Hepatocyte (in vitro differentiated cells): ENCODE measurements around the gene TARBP2. TPM values are rescaled to one million over a fixed set of nuclear protein-coding genes. Genes with fewer than 3 reads are reported as not detected.

Source experiments
- DNase-seq: peaks from one replicate; pipeline ENCODE4 v3.0.0-alpha.2; 2016; ENCODE audit warnings: low spot score
- H2AFZ ChIP-seq: fragments of 200-600 bp; sonication (generic); 2 replicates; pipeline ENCODE4 v1.6.0; 2016; ENCODE audit warnings: antibody characterized with exemption, mild to moderate bottlenecking
- H3K27ac ChIP-seq: fragments of 200-600 bp; sonication (generic); 2 replicates; pipeline ENCODE4 v1.5.1; 2016; ENCODE audit warnings: mild to moderate bottlenecking
- H3K27me3 ChIP-seq: fragments of 200-600 bp; sonication (generic); 2 replicates; pipeline ENCODE4 v1.6.1; 2016
- H3K36me3 ChIP-seq: fragments of 200-600 bp; sonication (generic); replicated peaks from 2 replicates; pipeline ENCODE4 v1.5.1; 2016; ENCODE audit warnings: low read depth; ENCODE audit not compliant: insufficient read depth
- H3K4me1 ChIP-seq: fragments of 200-600 bp; sonication (generic); 2 replicates; pipeline ENCODE4 v1.5.1; 2016; ENCODE audit warnings: mild to moderate bottlenecking, moderate library complexity; ENCODE audit not compliant: insufficient read depth
- H3K4me2 ChIP-seq: fragments of 200-600 bp; sonication (generic); 2 replicates; pipeline ENCODE4 v1.6.0; 2016
- H3K4me3 ChIP-seq: fragments of 200-600 bp; sonication (generic); 2 replicates; pipeline ENCODE4 v1.5.1; 2016; ENCODE audit warnings: mild to moderate bottlenecking
- H3K79me2 ChIP-seq: fragments of 200-600 bp; sonication (generic); 2 replicates; pipeline ENCODE4 v1.6.0; 2017; ENCODE audit warnings: mild to moderate bottlenecking
- H3K9me2 ChIP-seq: fragments of 200-600 bp; sonication (generic); replicated peaks from 2 replicates; pipeline ENCODE4 v1.6.0; 2017; ENCODE audit warnings: mild to moderate bottlenecking; ENCODE audit not compliant: insufficient read depth
- H3K9me3 ChIP-seq: fragments of 200-600 bp; sonication (generic); 2 replicates; pipeline ENCODE4 v1.5.1; 2016; ENCODE audit warnings: low read depth, mild to moderate bottlenecking
- H4K20me1 ChIP-seq: fragments of 200-600 bp; sonication (generic); 2 replicates; pipeline ENCODE4 v1.6.0; 2016; ENCODE audit warnings: mild to moderate bottlenecking; ENCODE audit not compliant: insufficient read depth, poor library complexity, severe bottlenecking
- CTCF ChIP-seq: fragments of 200-600 bp; sonication (generic); IDR thresholded peaks from 2 replicates; pipeline ENCODE4 v1.5.1; 2016; ENCODE audit warnings: antibody characterized with exemption, mild to moderate bottlenecking; ENCODE audit not compliant: poor library complexity
- EZH2 ChIP-seq: fragments of 200-600 bp; sonication (generic); IDR thresholded peaks from 2 replicates; pipeline ENCODE4 v1.6.1; 2016; ENCODE audit warnings: antibody characterized with exemption, mild to moderate bottlenecking, borderline replicate concordance
- EZH2phosphoT487 ChIP-seq: fragments of 200-600 bp; sonication (generic); IDR thresholded peaks from one replicate; pipeline ENCODE4 v1.6.1; 2018; ENCODE audit warnings: antibody characterized with exemption, mild to moderate bottlenecking, low read depth, moderate library complexity; ENCODE audit not compliant: unreplicated experiment, severe bottlenecking
- WGBS: methylation state at CpG from one replicate; pipeline ENCODE4 v1.1.6; 2016; ENCODE audit warnings: low lambda C conversion rate; ENCODE audit errors: missing lambda C conversion rate; 5-methylcytosine and 5-hydroxymethylcytosine counted together
- polyA plus RNA-seq: library from polyadenylated mRNA; unstranded; fragments of >200 nt; fragmentation: Nextera tagmentation; extraction: Ambion mirVana; gene quantifications from 2 replicates; pipeline ENCODE4 v1.2.1, GENCODE V29; 2016
- total RNA-seq: library from RNA; depleted of rRNA; stranded (reverse); fragments of >200 nt; gene quantifications from 2 replicates; pipeline ENCODE4 v1.2.3, GENCODE V29; 2014

The TARBP2 gene
- total and polyA plus RNA-seq, 2 experiments from 2014 or later, result 39.1 to 88.6 TPM

- WGBS, result 88% methylated on average over 10 of the region's 10 CpGs
- Histone ChIP-seq H3K9me2 (no peaks in the 10 kb centered on the region), H2AFZ (no peak overlapping the region), H3K36me3 (no peaks in the 10 kb centered on the region), H3K4me3 (no peak overlapping the region), H3K79me2 (peaks cover 24% of the 10 kb centered on the region), H3K9me3 (no peaks in the 10 kb centered on the region), H4K20me1 (no peaks in the 10 kb centered on the region), H3K27me3 (no peaks in the 10 kb centered on the region), H3K27ac (no peak overlapping the region), H3K4me1 (peaks cover 19% of the 10 kb centered on the region), H3K4me2 (no peak overlapping the region)
- no peak for DNase-seq
- TF ChIP-seq CTCF (no peak), EZH2 (no peak), EZH2phosphoT487 (no peak)
These were observed 2.1 kb downstream of the TARBP2 start for GRCh38 chr12:53502983-53503728.

DNA sequence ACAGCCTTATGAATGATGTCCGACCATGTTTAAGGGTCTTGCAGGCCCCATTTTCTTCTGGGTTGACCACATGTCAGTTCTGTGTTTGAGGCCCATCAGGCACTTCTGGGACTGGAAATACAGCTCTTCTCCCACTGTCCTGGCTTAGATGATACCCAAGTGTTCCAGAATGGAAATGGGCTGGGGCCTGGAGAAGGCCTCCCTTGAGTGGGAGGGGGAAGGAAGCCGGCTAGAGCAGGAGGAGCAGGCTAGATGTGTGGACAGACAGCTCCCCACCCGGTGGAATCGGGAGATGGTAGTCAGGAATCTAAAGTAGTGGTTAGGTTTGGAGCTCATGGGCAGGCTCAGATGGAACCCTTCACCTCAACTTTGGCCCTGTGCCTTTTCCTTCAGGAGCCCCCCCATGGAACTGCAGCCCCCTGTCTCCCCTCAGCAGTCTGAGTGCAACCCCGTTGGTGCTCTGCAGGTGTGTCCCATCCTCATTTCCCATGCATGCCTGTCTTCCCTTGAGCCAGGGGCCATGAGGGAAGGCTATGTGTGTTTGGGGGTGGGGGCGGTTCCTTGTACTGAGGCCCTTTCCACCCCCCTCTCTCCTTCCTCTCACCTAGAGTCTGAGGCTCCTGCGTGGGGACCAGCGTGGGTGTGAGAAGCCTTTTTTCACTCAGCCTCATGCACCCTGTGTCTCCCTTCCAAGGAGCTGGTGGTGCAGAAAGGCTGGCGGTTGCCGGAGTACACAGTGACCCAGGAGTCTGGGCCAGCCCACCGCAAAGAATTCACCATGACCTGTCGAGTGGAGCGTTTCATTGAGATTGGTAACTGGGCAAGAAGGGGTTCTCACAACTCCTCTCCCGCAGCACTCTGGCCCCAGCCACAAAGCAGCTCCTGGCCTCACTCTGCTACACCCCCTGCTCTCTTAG lies 3.2 kb downstream of the TARBP2 start:
- no peak overlapping the region for H3K4me2 ChIP-seq
- peaks cover 21% of the 10 kb centered on the region for H3K79me2 ChIP-seq
- no peak overlapping the region for H3K4me3 ChIP-seq
- H2AFZ ChIP-seq, result no peak overlapping the region
- H3K4me1 ChIP-seq, result peaks cover 19% of the 10 kb centered on the region
- H3K27ac ChIP-seq, result no peak overlapping the region
- H3K27me3 ChIP-seq, result no peaks in the 10 kb centered on the region
- 96% methylated on average over 14 of the region's 14 CpGs for WGBS
- no peaks in the 10 kb centered on the region for H4K20me1 ChIP-seq
- no peaks in the 10 kb centered on the region for H3K9me3 ChIP-seq
- DNase-seq, result no peak
- H3K9me2 ChIP-seq, result no peaks in the 10 kb centered on the region
- TF ChIP-seq EZH2, result no peak
- TF ChIP-seq CTCF, result no peak
- no peak for TF ChIP-seq EZH2phosphoT487
- no peaks in the 10 kb centered on the region for H3K36me3 ChIP-seq

DNA sequence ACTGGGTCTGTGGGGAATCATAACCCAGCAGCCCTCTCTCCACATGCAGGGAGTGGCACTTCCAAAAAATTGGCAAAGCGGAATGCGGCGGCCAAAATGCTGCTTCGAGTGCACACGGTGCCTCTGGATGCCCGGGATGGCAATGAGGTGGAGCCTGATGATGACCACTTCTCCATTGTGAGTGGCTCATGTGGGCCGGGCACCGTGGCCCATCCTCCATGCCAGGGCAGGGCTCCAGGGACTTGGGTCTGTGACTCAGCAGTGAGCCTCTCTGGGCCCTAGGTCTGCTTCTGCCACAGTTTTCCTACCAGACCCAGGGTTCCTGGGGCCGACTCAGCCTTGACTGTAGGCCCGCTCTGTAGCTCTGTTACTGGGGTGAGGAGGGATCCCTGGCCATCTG lies 4.0 kb downstream of the TARBP2 start:
- DNase-seq, result no peak
- 94% methylated on average over 10 of the region's 10 CpGs for WGBS
- Histone ChIP-seq H4K20me1 (no peaks in the 10 kb centered on the region), H3K9me2 (no peaks in the 10 kb centered on the region), H3K27me3 (no peaks in the 10 kb centered on the region), H3K4me3 (no peak overlapping the region), H2AFZ (no peak overlapping the region), H3K4me1 (peaks cover 14% of the 10 kb centered on the region), H3K9me3 (no peaks in the 10 kb centered on the region), H3K4me2 (no peak overlapping the region), H3K79me2 (peaks cover 21% of the 10 kb centered on the region), H3K36me3 (no peaks in the 10 kb centered on the region), H3K27ac (no peak overlapping the region)
- TF ChIP-seq EZH2phosphoT487 (no peak), CTCF (no peak), EZH2 (no peak)
